GM18498 (cell line): ENCODE results near the gene MEPE.

Experiments used
- ATAC-seq: cut with Tn5 transposase; IDR thresholded peaks from one replicate; pipeline ENCODE4 v1.9.1; 2021; ENCODE audit warnings: mild to moderate bottlenecking, moderate library complexity; ENCODE audit not compliant: unreplicated experiment

MEPE gene

DNA sequence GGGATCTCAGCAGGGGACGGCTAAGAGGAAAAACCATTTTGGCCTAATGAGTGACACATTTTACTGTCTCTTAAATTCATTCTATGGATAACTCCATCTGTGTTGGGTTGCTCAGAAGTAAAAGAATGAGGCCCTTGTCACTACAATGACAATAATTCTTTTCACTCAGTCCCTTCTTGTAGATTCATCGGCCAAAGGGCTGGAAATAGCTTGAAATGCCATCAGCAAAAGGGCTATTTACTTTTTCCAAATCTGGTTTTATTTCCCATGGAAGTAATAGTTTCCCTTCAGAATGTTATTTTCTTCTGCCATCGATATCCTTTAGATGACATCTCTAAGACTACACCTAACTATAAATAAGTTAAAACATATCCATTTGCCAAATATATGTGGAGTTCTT lies 7.4 kb downstream of the MEPE start:
- ATAC-seq: no peak

DNA sequence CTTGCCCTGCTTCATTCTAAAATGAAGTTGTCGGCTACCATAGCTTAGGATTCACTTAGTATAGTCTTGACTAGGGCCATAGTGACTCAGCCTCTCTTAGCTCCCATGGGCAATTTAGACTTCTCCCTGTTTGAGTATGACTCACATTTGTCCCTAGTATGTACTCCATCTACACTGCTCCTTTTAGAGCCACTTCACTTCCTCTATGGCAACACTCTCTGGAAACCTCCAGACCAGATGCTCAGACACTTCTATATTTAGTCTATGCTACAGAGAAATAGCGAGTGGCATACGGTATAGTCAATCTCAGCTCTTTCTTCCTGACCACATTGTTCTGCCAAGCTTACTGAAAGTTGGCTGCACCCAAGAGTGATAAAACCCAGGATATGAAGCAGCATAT lies 11.2 kb downstream of the MEPE start:
- ATAC-seq: no peak

DNA sequence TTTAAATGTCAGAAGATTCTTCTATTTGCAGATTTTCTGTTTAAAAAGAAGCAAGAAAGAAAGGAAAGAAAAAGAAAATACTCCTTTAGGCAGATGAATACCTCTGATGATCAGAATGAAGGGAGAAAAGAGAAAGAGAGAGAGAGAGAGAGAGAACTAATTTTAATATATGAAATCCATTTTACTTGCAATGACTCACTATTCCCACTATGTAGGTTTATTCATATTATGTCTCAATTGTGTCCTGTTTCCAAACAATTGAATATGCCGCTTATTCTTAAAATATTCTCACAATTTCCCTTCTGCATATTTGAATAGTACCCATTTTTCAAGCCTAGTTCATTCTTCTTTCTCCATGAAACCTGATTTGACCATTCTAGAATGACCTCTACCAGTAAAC lies 11.7 kb downstream of the MEPE start:
- no peak for ATAC-seq

DNA sequence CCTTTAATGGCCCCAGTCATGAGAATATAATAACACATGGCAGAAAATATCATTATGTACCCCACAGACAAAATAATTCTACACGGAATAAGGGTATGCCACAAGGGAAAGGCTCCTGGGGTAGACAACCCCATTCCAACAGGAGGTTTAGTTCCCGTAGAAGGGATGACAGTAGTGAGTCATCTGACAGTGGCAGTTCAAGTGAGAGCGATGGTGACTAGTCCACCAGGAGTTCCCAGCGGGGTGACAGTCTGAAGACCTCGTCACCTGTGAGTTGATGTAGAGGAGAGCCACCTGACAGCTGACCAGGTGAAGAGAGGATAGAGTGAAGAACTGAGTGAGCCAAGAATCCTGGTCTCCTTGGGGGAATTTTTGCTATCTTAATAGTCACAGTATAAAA lies 13.5 kb downstream of the MEPE start:
- no peak for ATAC-seq

DNA sequence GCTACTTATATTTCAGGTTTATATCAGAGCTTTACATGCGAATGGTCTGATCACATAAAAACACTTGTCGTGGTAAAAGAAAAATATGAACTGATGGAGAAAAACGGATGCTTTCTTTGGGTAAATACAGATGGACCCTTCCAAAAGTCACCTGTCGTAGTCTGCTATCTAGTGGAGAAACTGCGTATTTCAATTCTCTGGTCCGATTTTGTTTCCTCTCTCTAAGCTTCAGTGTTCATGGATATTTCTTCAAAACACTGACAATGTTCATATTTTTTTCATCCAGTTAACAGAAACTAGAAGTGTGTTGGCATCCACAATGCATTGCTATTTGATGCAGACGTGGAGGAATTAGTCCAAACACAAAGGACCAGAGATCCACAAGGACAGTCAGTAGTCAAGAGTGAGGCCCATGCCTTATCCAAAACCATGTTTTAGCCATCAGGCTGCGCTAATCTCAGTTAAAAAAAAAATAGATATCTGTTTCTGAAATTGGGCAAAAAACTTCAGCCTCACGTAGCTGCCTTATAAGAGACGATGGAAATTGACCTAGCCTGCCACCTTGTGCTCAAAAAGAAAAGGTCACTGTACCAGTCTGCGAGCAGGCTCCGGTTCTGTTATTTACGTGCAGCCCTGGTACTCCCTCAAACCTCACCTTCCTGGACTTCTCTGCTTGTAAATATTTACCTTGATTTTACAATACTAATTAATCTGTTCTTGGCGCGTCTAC lies 16.0 kb downstream of the MEPE start:
- ATAC-seq: peak; percentile 94

DNA sequence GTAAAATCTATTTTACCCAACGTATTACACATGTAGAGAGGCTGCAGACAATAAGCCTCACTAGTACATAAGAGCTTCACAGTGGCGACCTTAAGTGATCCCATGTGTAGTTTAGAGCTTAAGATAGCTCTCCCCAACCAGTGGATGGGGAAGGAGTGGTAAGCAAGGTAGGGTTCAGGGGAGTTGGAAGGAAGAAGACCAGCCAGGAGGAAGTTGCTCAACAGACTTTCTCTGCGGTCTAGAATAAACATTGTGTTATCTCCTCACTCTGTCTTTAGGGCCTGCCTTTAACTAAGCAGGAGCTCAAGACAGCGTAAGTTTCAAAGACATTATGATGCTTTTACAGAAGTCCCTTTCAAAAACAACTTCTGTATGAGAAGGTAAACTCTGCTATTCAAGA lies 16.8 kb downstream of the MEPE start:
- ATAC-seq: no peak

DNA sequence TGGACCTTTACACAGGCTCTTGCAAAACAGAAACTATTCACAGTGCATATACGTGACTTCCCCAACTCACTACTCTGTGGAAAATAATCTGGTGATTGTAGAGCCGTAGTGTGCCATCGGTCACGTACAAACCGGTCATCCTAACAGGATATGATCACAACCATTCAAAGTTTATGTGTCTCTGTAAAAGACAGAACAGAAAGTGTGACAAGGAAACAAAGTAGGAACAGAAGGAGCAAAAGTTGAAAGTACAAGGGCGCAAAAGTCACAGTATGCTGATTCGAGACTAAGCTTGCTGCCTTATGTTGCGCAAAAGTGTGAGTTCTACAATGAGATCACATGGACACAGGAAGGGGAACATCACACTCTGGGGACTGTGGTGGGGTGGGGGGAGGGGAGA lies 18.6 kb downstream of the MEPE start:
- no peak for ATAC-seq

DNA sequence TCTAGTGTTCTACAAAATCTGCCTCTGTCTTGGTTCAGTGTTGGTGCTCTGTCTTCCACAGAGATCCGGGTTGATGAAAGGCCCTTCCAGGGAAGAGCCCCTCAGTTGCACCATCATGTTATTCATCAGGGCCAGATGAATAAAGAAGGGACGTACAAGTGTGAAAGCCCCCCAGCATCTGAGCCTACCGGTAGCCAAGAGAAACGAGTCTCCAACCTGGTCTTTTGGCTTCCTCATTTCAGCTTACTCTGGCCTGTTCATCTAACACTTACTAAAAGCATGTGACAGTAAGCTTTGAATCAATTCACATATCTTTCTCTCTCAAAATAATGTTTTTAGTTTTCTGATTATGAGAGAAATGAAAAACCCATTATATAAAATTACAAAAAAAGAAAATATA lies 19.2 kb downstream of the MEPE start:
- no peak for ATAC-seq

DNA sequence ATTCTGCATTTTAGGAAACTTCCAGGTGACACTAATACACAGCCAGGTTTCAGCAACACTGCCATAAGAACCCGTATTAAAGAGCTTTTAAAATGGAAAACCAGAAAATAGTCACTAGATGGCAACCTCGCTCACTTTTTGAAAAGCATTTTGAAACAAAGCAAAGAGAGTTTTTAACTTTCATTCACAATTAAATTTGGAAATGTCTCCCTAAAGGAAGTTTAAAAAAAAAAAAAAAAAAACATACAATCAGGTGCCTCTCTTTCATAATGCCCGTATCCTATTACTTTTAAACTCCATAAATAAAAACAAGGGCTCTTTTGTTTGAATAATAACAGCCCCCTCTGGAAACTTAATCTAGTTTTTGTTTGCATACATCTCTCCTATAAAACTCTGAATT lies 20.3 kb downstream of the MEPE start:
- ATAC-seq: no peak

DNA sequence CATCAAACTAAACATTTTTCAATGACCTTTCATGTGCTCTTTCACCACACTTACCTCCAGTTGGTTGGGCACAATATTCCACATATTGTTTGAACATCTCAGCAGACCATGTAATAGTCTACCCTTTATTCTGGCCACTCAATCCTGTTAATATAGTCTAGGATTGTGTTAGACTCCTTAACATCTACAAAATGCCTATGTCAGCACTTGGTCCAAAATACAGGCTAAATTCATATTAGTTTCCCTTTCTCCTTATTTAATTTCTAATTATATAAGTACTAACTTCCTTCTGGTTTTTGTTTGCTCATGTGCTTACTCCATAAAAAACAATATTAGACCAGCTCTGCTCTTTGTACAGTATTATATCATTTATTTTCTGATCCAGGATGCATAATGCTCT lies 21.1 kb downstream of the MEPE start:
- no peak for ATAC-seq

DNA sequence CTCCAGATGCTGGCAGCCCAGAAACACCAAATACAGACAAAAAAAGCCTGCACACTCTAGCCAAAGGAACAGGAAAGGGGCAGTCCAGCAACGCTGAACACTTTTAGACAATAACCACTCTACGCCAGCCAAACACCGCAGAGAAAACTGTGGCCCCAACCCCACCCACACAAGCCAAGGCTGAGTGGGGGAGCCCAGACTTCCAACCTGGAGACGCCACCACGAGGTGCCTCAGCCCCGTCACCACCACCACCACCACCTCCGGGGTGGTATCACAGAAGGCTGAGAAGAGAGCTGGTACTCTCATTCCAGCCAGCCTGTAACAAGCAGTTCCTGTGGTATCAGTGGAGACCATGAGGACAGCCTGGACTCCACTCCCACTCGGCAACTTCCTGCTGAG lies 22.8 kb downstream of the MEPE start:
- ATAC-seq: no peak

DNA sequence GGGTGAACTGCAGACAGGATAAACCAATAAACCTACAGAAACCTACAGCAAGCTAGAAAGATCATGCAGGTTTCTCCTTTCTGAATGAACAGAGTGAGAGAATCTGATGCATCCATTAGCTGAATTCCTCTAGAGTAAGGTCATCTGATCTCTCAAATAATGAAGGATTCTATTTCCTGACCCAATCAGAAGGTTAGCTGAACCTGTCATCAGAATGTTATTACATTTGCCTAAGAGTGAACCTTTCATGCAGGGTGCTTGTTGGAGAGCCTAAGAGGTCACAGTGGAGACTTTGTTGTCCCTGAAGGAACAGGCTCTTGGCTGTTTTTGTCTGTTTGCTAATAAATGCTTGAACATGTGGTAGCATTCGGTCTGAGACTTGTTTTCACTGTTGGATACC lies 24.0 kb downstream of the MEPE start:
- no peak for ATAC-seq

DNA sequence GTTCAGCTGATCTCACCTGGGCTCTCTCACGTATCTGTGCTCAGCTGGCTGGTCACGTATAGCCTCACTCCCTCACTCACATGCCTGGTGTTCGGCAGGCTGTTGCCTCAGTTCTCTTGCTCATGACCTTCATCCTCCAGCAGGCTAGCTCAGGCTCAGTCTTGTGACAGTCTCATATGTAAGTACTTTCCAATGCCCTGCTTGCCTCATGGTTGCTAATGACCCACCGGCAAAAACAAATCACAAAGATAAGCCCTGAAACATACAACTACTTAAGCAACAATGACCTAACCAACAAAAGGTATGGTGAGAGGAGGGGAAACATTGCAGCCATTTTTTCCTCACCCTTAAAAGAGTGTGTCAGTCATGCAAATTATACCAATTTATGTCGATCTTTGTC lies 25.0 kb downstream of the MEPE start:
- no peak for ATAC-seq

DNA sequence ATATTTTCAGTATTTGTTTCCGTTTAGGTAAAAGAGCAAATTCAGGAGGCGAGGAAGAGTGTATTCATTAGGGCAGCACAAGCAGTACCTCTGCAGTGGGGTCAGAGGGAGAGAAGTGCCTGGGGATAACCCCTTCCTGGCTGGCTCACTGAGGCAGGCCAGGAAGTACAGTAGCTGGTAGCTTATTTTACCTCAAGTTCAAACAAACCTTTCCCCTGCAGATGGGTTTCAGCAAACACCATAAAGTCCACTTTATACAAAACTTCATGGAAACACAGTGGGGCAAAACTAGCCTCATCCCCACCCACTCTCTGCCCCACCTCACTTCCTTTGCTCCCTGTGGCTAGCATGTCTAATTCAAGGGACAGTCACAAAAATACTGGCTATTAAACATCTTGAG lies 29.5 kb downstream of the MEPE start:
- ATAC-seq: no peak

DNA sequence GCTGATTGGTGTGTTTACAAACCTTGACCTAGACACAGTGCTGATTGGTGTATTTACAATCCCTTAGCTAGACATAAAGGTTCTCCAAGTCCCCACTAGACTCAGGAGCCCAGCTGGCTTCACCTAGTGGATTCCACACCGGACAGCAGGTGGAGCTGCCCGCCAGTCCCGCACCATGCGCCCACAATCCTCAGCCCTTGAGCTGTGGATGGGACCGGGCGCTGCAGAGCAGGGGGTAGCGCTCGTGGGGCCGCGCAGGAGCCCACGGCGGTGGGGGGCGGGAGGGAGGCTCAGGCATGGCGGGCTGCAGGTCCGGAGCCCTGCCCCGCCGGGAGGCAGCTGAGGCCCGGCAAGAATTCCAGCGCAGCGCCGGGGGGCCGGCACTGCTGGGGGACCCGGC lies 30.7 kb downstream of the MEPE start:
- ATAC-seq: no peak

DNA sequence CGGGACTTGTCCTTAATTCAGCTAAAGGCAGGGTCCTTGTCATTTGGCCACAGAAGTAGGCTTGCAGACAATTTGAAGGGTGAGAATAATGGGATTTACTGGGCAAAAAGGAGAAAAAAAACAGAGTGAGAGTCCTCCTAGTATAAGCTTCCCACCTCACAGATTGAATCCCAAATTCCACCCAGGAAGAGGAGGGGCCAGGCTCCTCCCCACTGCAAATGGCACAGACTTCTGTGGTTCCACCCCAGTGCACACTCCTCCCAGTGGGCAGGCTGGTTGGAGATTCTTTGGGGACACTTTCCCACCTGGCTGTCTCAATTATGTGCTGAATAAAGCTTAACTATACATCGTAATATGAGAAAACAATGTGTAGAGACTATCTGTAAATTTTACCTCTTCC lies 31.6 kb downstream of the MEPE start:
- ATAC-seq: no peak

DNA sequence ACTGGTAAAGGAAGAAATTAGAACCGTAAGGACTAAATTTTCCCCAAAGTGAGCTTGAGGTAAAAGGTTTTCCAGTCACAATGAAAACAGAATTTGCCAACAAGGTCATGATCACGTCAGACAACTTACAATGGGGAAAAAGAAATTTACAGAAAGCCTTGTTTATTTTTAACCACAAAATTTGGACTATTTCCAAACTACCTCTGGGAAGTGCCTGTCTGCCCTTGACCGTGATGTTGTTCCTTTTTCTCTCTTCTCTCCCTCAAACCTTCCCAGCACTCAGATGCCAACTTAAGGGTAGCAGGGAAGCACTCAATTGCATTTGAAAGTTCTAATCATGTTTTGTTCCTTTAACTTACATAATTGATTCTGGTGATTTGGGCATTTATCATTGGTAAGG lies 32.5 kb downstream of the MEPE start:
- no peak for ATAC-seq

DNA sequence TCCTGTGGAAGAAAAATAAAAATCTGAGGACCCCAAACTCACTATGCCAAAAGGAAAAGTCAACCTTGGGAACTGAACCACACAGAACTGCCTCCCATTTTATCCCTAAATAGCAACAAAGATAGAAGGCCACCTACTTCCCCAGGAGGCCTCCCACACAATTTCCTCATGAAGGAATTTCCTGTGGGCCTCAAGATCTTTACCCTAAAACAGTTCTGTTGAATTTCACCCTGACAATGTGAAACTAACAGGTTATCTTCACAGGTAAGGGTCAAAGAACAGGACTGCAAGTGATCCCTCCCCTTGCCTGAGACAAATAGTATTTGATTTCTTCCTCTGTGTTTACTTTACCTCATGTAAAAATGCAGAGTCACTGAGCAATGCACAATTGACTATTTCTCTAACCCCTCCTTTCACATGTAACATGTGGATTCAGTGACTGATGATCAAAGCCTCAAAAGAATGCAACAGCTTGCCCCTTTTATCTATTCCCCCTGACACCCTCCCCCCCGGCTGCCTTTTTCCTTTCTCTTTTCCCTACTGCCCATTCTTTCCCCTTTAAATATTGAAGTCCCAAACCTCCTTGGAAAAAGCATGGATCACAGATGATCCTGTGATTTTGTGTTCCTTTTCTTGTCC lies 33.3 kb downstream of the MEPE start:
- no peak for ATAC-seq

DNA sequence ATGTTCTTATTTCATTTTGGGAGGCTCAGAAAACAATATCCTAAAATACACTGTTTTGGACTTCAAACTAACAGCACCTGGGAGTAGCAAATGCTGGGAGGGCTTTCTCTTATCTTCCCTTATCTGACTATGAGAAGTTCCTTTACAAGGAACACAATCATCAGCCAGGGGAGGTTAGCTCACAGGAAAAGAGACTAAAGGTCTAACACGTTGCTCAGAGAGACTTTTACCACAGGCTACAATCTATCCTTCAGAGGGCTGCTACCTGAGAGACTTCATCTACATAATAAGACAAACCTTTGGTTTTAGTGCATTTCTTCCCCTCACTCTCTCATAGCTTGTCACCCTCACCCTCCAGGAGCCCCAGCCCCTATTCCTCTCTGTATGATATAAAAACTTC lies 35.8 kb downstream of the MEPE start:
- ATAC-seq: no peak

DNA sequence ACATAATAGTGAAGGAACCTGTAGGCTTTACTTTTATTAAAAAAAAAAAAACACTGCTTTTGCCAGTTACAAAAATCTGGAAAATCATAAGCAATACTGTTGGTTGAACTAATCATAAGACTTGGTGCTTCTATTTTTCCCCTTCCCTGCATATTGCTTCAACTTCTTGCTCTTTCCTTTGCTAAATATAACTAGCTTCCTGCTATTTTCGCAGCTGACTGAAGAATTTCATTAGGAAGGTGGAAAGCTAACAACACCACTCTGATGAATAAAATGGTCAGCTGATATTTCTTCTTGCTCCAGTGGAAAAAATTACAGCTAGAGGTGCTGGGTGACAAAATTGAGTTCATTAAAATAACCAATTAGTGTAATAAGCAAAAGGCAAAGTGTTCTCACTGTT lies 39.3 kb downstream of the MEPE start:
- no peak for ATAC-seq

DNA sequence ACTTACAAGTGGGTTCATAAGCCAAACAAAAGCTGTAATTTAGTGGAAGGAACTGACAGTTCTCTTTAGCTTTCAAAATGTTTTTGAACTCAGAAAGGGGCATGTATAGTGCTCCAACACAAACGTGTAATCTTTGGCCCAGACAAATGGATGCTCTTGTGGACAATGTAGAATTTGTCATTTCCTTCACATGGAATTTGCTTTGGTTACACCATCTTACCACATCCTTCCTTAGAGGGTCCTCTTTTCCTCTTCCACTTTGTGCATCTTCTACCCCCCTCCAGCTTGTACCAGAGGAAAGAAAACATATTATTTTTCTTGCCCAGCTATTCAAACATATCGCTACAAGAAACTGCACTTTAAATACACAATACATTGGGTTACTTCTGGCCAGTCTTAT lies 42.4 kb downstream of the MEPE start:
- ATAC-seq: no peak

DNA sequence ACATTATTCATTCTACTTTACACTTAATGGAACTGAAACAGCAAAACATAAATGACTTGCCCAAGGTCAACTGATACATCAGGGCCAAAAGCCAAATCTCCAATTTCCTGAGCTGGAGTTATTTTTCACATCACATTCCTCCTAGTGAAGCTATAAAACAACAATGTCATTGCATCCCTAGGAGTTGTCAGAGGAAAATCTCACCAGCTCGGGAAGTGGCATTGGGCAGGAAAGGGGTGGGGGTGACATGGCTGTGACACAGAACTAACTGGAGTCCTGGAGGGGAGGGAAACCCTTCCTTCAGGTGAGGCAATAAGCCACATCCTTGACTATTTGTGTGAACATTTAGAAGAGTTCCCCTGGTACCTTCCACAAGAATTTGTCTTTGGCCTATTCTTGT lies 47.3 kb downstream of the MEPE start:
- ATAC-seq: no peak

DNA sequence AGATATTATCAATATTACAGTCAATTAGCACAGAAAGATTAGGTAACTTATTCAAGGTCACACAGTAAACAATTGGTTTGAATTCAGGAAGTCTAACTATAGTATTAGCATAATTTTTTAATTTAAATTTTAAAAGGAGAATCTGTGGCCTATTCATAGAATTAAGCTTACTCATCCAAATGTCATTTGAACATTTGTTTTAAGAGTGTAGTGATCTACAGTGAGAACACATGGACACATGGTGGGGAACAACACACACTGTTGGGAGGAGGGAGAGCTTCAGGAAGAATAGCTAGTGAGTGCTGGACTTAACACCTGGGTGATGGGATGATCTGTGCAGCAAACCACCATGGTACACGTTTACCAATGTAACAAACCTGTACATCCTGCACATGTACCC lies 48.3 kb downstream of the MEPE start:
- ATAC-seq: no peak
